Measurements from ENCODE around the gene L3MBTL4. TPM values are rescaled to one million over a fixed set of nuclear protein-coding genes. Genes with fewer than 3 reads are reported as not detected.

The L3MBTL4 gene
- polyA plus RNA-seq, 1 of the 3 experiments (the other 2 are of a cell fraction), result 0.02 TPM

DNA sequence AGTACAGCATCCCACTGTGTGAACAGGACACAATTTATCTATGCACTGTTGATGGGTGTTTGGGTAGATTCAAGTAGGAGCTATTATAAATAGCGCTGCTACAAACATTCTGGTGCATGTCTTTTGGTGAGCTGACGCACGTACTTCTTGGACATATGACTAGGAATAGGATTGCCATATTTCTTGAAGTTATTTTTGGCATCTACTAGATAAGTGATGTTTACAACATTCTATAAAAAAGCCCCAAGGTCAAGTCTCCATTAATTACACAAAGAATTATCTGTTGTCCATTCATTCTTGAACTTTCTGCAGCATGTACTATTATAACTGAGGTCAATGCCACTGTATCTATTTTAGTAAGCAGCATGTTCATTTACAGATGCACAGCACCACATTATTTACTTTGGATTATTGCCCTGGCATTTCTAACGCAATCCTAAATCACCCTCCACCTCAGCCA lies 293.9 kb downstream of the L3MBTL4 start:
- Histone ChIP-seq H3K36me3 (replicated peaks in 1 of 2; ENCODE audit: control insufficient read depth in 1 of 2, insufficient read depth in 2 of 2, low read length in 1 of 2) (no peaks in the 10 kb centered on the region), H3K27me3 (ENCODE audit: insufficient read depth) (no peaks in the 10 kb centered on the region), H4K20me1 (ENCODE audit: insufficient read depth) (no peaks in the 10 kb centered on the region), H3K4me1 (ENCODE audit: control insufficient read depth in 1 of 2, insufficient read depth in 2 of 2, low read depth in 1 of 2, low read length in 1 of 2) (no peaks in the 10 kb centered on the region), H3K79me2 (ENCODE audit: insufficient read depth) (no peaks in the 10 kb centered on the region), H2AFZ (ENCODE audit: low read depth) (no peak overlapping the region), H3K9ac (no peak overlapping the region), H3K9me3 (no peaks in the 10 kb centered on the region), H3K4me3 (ENCODE audit: low read depth in 2 of 2, low read length in 1 of 2) (no peak overlapping the region), H3K4me2 (no peak overlapping the region), H3F3A (replicated peaks; ENCODE audit: insufficient read depth) (no peaks in the 10 kb centered on the region), H3K27ac (ENCODE audit: low read depth in 2 of 2, low read length in 1 of 2) (no peak overlapping the region), H3K9me2 (no peaks in the 10 kb centered on the region)
- TF ChIP-seq TEAD4 (IDR thresholded peaks at IDR 0.05; ENCODE audit: borderline replicate concordance, insufficient read depth) (no peak), SIN3A (IDR thresholded peaks at IDR 0.05; ENCODE audit: borderline replicate concordance, low read depth, low read length) (no peak), SMC3 (IDR thresholded peaks at IDR 0.05; ENCODE audit: low read depth, low read length) (no peak), FOXM1 (IDR thresholded peaks at IDR 0.05; ENCODE audit: low read depth) (no peak), MEF2A (IDR thresholded peaks at IDR 0.05; ENCODE audit: borderline replicate concordance, low read depth) (no peak), EP300 (IDR thresholded peaks at IDR 0.05; ENCODE audit: borderline replicate concordance in 1 of 2, low read depth in 1 of 2, low read length in 1 of 2) (no peak)
- no peak for DNase-seq
- 54% methylated on average over 4 of the region's 4 CpGs for WGBS (ENCODE audit: low lambda C conversion rate)
- POLR2A ChIA-PET, result no interaction called here
- CTCF ChIA-PET, result no interaction called here

DNA sequence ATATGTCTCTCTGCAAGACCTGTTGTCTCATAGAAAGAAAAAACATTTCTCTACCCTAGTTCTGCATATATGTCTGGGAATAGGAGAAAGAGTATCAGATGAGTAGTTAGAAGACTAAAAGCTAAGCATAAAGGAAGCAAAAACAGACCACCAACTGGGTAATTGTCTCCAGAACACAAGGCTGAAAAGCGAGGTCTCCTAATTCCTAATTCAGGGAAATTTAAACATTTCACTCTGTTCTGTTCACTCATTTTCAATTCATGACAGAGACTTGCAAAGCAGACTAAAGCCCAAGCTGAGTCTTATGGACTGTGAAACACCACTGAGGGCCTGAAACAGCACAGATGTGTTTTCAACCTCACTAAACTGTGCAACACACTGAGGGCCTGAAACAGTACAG lies 294.9 kb downstream of the L3MBTL4 start:
- no peak for TF ChIP-seq EP300 (IDR thresholded peaks at IDR 0.05; ENCODE audit: borderline replicate concordance in 1 of 2, low read depth in 1 of 2, low read length in 1 of 2)
- TF ChIP-seq TEAD4 (IDR thresholded peaks at IDR 0.05; ENCODE audit: borderline replicate concordance, insufficient read depth), result no peak
- no peak for TF ChIP-seq TAF1 (IDR thresholded peaks at IDR 0.05; ENCODE audit: borderline replicate concordance, low read depth, low read length)
- TF ChIP-seq FOXJ3 (CRISPR knock-in tag; IDR thresholded peaks at IDR 0.05), result no peak
- no peak for TF ChIP-seq EZH2phosphoT487 (IDR thresholded peaks at IDR 0.05; ENCODE audit: borderline replicate concordance, low read depth)
- no peak for TF ChIP-seq MXI1 (IDR thresholded peaks at IDR 0.05; ENCODE audit: low read depth, low read length)
- TF ChIP-seq RCOR1 (IDR thresholded peaks at IDR 0.05; ENCODE audit: low read length), result no peak
- TF ChIP-seq NFIC (IDR thresholded peaks at IDR 0.05; ENCODE audit: borderline replicate concordance), result no peak
- no peak for TF ChIP-seq FOXM1 (IDR thresholded peaks at IDR 0.05; ENCODE audit: low read depth)
- no peak for TF ChIP-seq CTCF (IDR thresholded peaks at IDR 0.05)
- no peak for TF ChIP-seq FOSL2 (IDR thresholded peaks at IDR 0.05; ENCODE audit: borderline replicate concordance, low read depth)
- no peak for TF ChIP-seq PBX3 (IDR thresholded peaks at IDR 0.05)
- TF ChIP-seq TCF12 (IDR thresholded peaks at IDR 0.05), result no peak
- no peak for TF ChIP-seq CHD2 (IDR thresholded peaks at IDR 0.05; ENCODE audit: low read length, partially characterized antibody)
- CTCF ChIA-PET, result no interaction called here
- Histone ChIP-seq H3F3A (replicated peaks; ENCODE audit: insufficient read depth) (no peaks in the 10 kb centered on the region), H3K27me3 (ENCODE audit: insufficient read depth) (no peaks in the 10 kb centered on the region), H3K4me1 (ENCODE audit: control insufficient read depth in 1 of 2, insufficient read depth in 2 of 2, low read depth in 1 of 2, low read length in 1 of 2) (no peaks in the 10 kb centered on the region), H3K9me3 (no peaks in the 10 kb centered on the region), H3K79me2 (ENCODE audit: insufficient read depth) (no peaks in the 10 kb centered on the region), H3K36me3 (replicated peaks in 1 of 2; ENCODE audit: control insufficient read depth in 1 of 2, insufficient read depth in 2 of 2, low read length in 1 of 2) (no peaks in the 10 kb centered on the region), H3K4me2 (no peak overlapping the region), H3K9me2 (no peaks in the 10 kb centered on the region), H2AFZ (ENCODE audit: low read depth) (no peak overlapping the region), H3K27ac (ENCODE audit: low read depth in 2 of 2, low read length in 1 of 2) (no peak overlapping the region), H3K9ac (no peak overlapping the region), H4K20me1 (ENCODE audit: insufficient read depth) (no peaks in the 10 kb centered on the region), H3K4me3 (ENCODE audit: low read depth in 2 of 2, low read length in 1 of 2) (no peak overlapping the region)
- WGBS (ENCODE audit: low lambda C conversion rate), result 38% methylated on average over 1 of the region's 1 CpG
- POLR2A ChIA-PET, result no interaction called here
- no peak for DNase-seq

Measured in SK-N-SH (cell line).